ENCODE measurements around the gene CCDC152.

CCDC152 gene

GRCh38 chr5:42760426-42760825 is 3.8 kb downstream of the CCDC152 start:
- H3K4me1 Mint-ChIP-seq = peaks cover 9 to 19% of the 10 kb centered on the region in 2 donors
- no peaks in the 10 kb centered on the region for H3K9me3 Mint-ChIP-seq
- peaks cover 0 to 7% of the 10 kb centered on the region in 2 donors for H3K27me3 Mint-ChIP-seq
- DNase-seq = no peak
- no peak overlapping the region for H3K27ac Mint-ChIP-seq
- ATAC-seq (replicated peaks) = no peak
- no peak overlapping the region for H3K4me3 Mint-ChIP-seq
- H3K36me3 Mint-ChIP-seq = peaks cover 4 to 5% of the 10 kb centered on the region in 2 donors

GRCh38 chr5:42761791-42762190 is 5.2 kb downstream of the CCDC152 start:
- no peak for ATAC-seq (replicated peaks)
- Mint-ChIP-seq H3K4me1 (peaks cover 9 to 15% of the 10 kb centered on the region in 2 donors), H3K4me3 (no peak overlapping the region), H3K36me3 (peaks cover 4 to 5% of the 10 kb centered on the region in 2 donors), H3K27ac (no peak overlapping the region), H3K27me3 (peaks cover 0 to 4% of the 10 kb centered on the region in 2 donors), H3K9me3 (no peaks in the 10 kb centered on the region)
- no peak for DNase-seq

- peaks cover 5 to 9% of the 10 kb centered on the region in 2 donors for H3K36me3 Mint-ChIP-seq
- H3K27ac Mint-ChIP-seq = no peak overlapping the region
Measured at GRCh38 chr5:42767491-42768105, 11.0 kb downstream of the CCDC152 start.

DNA sequence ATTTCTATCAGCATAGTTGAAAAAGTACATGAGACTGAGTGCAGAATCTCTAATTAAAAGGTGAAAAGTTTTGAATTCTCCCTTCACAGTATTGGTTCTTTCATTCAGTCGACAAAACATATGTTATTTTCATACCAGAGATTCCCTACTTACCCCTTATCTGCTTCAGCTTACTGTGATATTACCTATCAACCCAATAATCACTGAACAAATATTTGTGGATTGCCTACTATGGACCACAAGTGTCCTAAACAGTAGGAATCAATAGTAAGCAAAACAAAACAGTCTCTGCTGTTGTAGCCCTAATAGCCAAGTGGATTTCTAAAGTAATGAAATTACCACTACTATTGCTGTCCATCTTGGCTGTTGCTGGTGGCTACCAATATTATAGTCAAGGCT is 11.5 kb downstream of the CCDC152 start:
- H3K4me3 Mint-ChIP-seq = no peak overlapping the region
- no peak overlapping the region for H3K27ac Mint-ChIP-seq
- peaks cover 5 to 9% of the 10 kb centered on the region in 2 donors for H3K36me3 Mint-ChIP-seq
- ATAC-seq (replicated peaks) (no peak), DNase-seq (no peak)
- H3K27me3 Mint-ChIP-seq = peaks cover 0 to 4% of the 10 kb centered on the region in 2 donors
- no peaks in the 10 kb centered on the region for H3K9me3 Mint-ChIP-seq
- H3K4me1 Mint-ChIP-seq = no peaks in the 10 kb centered on the region

More at GRCh38 chr5:42767491-42768105, 11.0 kb downstream of the CCDC152 start:
- no peak overlapping the region for H3K4me3 Mint-ChIP-seq
- DNase-seq (no peak), ATAC-seq (replicated peaks) (peak in 1 of 2 donors; percentile 42)
- no peaks in the 10 kb centered on the region for H3K4me1 Mint-ChIP-seq
- H3K9me3 Mint-ChIP-seq = no peaks in the 10 kb centered on the region
- H3K27me3 Mint-ChIP-seq = peaks cover 0 to 4% of the 10 kb centered on the region in 2 donors

DNA sequence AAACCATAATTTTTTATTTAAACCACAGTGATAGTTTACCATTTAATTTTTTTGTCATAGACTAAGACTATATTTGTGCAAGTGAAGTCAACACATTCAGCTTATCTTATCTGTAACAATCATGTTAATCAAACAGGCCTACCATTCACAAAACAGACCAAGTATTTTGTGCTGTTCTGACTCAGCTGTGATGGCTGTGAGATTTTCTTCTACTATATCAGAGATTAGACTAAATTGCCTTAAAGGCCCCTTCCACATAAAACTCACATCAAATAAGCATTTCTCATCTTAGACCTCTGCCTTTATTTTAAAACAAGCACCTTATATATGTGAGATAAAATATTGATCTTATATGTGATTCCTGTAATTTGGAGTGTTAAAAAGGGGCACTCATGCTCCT is 13.4 kb downstream of the CCDC152 start:
- H3K36me3 Mint-ChIP-seq = peaks cover 5 to 6% of the 10 kb centered on the region in 2 donors
- no peak for ATAC-seq (replicated peaks)
- no peak overlapping the region for H3K27ac Mint-ChIP-seq

DNA sequence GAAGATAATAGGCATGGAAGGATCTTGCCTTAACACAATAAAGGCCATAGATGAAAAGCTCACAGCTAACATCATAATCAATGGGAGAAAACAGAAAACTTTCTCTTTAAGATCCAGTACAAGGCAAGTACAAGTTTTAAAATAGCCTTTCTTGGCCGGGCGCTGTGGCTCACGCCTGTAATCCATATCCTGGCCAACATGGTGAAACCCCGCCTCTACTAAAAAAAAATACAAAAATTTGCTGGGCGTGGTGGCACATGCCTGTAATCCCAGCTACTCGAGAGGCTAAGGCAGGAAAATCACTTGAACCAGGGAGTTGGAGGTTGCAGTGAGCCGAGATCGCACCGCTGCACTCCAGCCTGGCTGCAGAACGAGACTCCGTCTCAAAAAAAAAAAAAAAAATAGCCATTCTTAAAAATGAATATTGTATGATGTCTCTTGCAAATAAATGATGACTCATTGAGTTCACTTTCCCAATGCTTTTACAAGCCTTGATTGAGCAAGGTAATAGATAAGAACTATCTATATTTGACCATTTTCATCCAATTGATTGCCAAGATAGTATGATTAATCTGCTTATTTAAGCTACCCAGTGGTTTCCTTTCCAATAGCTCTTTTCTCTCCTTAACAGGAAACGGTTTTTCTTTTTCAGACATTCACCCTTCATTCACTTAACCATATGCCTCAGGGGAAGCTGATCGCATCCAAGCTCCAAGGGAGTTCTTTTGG is 15.8 kb downstream of the CCDC152 start:
- Mint-ChIP-seq H3K4me1 (no peaks in the 10 kb centered on the region), H3K27ac (no peak overlapping the region), H3K36me3 (peaks cover 5 to 6% of the 10 kb centered on the region in 2 donors), H3K27me3 (peaks cover 0 to 4% of the 10 kb centered on the region in 2 donors), H3K9me3 (no peaks in the 10 kb centered on the region), H3K4me3 (no peak overlapping the region)
- ATAC-seq (replicated peaks) (no peak), DNase-seq (no peak)

More for the DNA sequence above, 13.4 kb downstream of the CCDC152 start:
- Mint-ChIP-seq H3K4me1 (no peaks in the 10 kb centered on the region), H3K4me3 (no peak overlapping the region), H3K9me3 (no peaks in the 10 kb centered on the region), H3K27me3 (peaks cover 0 to 4% of the 10 kb centered on the region in 2 donors)
- DNase-seq = no peak

DNA sequence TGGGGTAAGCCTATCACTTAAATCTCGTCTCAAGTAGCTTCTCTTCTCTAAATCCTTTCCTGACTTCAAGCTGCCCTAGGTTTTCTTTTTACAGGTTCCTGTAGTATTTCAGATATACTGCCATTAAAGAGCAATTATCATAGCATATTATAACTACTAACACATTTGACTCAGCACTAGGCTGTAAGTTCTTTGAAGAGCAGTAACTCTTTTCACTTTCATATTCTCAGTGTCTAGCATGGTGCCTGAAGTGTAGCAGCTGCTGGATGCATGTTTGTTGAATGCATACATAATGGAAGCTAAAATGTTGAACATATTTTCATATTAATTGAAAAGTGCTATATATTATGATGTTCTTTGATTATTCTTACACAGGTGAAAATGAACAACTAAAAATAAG is 22.5 kb downstream of the CCDC152 start:
- H3K27me3 Mint-ChIP-seq = no peaks in the 10 kb centered on the region
- DNase-seq = no peak
- H3K4me3 Mint-ChIP-seq = no peak overlapping the region
- H3K4me1 Mint-ChIP-seq = no peaks in the 10 kb centered on the region
- no peaks in the 10 kb centered on the region for H3K9me3 Mint-ChIP-seq
- no peak for ATAC-seq (replicated peaks)
- H3K36me3 Mint-ChIP-seq = peaks cover 0 to 1% of the 10 kb centered on the region in 2 donors
- H3K27ac Mint-ChIP-seq = no peak overlapping the region

- ATAC-seq (replicated peaks) = no peak
- H3K4me1 Mint-ChIP-seq = no peaks in the 10 kb centered on the region
- peaks cover 18 to 20% of the 10 kb centered on the region in 2 donors for H3K36me3 Mint-ChIP-seq
- no peaks in the 10 kb centered on the region for H3K27me3 Mint-ChIP-seq
- H3K4me3 Mint-ChIP-seq = no peak overlapping the region
- peaks cover 12 to 19% of the 10 kb centered on the region in 2 donors for H3K9me3 Mint-ChIP-seq
- no peak overlapping the region for H3K27ac Mint-ChIP-seq
- no peak for DNase-seq
Measured at GRCh38 chr5:42781584-42781983, 25.0 kb downstream of the CCDC152 start.

DNA sequence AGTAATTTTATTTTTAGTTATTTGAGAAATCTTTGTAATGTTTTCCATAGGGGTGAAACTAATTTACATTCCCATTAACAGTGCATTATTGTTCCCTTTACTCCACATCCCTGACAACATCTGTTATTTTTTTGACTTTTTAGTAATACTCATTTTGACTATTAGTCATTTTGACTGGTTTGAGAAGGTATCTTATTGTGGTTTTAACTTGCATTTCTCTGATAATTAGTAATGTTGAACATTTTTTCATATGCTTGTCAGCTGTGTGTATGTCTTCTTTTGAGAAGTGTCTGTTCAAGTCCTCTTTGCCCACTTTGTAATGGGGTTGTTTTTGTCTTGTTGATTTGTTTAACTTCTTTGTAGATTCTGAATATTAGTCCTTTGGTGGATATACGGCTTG is 27.5 kb downstream of the CCDC152 start:
- Mint-ChIP-seq H3K27me3 (peaks cover 0 to 2% of the 10 kb centered on the region in 2 donors), H3K4me1 (no peaks in the 10 kb centered on the region), H3K4me3 (no peak overlapping the region), H3K27ac (no peak overlapping the region), H3K36me3 (peaks cover 31 to 37% of the 10 kb centered on the region in 2 donors), H3K9me3 (peaks cover 22 to 33% of the 10 kb centered on the region in 2 donors)
- ATAC-seq (replicated peaks) (no peak), DNase-seq (no peak)

DNA sequence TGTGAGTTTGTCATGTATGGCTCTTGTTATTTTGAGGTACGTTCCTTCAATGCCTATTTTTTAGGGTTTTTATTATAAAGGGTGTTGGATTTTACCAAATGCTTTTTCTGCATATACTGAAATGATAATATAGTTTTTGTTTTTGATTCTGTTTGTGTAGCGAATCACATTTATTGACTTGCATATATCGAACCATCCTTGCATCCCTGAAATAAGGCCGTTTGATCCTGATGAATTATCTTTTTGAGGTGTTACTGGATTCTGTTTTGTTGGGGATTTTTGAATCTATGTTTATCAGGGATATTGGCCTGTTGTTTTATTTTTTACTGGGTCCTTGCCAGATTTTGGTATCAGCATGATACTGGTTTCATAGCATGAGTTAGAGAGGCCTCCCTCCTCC is 29.1 kb downstream of the CCDC152 start:
- Mint-ChIP-seq H3K27me3 (peaks cover 0 to 4% of the 10 kb centered on the region in 2 donors), H3K9me3 (peaks cover 27 to 35% of the 10 kb centered on the region in 2 donors), H3K36me3 (peaks cover 36 to 45% of the 10 kb centered on the region in 2 donors), H3K4me1 (no peaks in the 10 kb centered on the region), H3K4me3 (no peak overlapping the region), H3K27ac (no peak overlapping the region)
- ATAC-seq (replicated peaks) (no peak), DNase-seq (no peak)

- Mint-ChIP-seq H3K9me3 (peaks cover 27 to 35% of the 10 kb centered on the region in 2 donors), H3K27me3 (peaks cover 0 to 4% of the 10 kb centered on the region in 2 donors), H3K36me3 (peaks cover 40 to 45% of the 10 kb centered on the region in 2 donors), H3K4me3 (no peak overlapping the region), H3K4me1 (no peaks in the 10 kb centered on the region), H3K27ac (no peak overlapping the region)
- DNase-seq (no peak), ATAC-seq (replicated peaks) (no peak)
Measured at GRCh38 chr5:42787073-42787472, 30.5 kb downstream of the CCDC152 start.

GRCh38 chr5:42787845-42788244 is 31.2 kb downstream of the CCDC152 start:
- Mint-ChIP-seq H3K4me1 (no peaks in the 10 kb centered on the region), H3K27ac (no peak overlapping the region), H3K36me3 (peaks cover 41 to 45% of the 10 kb centered on the region in 2 donors), H3K27me3 (peaks cover 0 to 4% of the 10 kb centered on the region in 2 donors), H3K4me3 (no peak overlapping the region), H3K9me3 (peaks cover 27 to 35% of the 10 kb centered on the region in 2 donors)
- ATAC-seq (replicated peaks) = no peak
- no peak for DNase-seq

DNA sequence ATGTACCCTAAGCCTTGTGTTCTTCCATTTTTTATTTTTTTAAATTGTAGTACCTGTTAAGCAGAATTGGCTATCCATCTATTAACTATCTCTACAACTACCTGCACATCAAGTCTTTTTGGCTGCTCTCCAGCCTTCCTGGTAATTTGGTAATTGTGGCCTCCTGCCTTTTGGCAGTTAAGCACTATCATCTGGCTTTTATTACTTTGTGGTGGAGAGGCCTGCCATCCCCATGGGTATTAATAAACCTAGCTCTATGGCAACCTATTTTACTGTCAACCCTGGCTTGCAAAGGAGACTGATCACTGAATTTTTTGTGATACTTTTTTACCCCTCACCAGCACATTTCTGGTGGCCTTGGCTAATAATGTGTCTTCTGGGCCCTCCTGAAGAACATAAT is 34.5 kb downstream of the CCDC152 start:
- Mint-ChIP-seq H3K9me3 (peaks cover 20 to 23% of the 10 kb centered on the region in 2 donors), H3K27ac (no peak overlapping the region), H3K36me3 (peaks cover 34 to 38% of the 10 kb centered on the region in 2 donors), H3K27me3 (peaks cover 0 to 4% of the 10 kb centered on the region in 2 donors), H3K4me1 (no peaks in the 10 kb centered on the region), H3K4me3 (no peak overlapping the region)
- ATAC-seq (replicated peaks) (no peak), DNase-seq (no peak)

- peaks cover 4 to 5% of the 10 kb centered on the region in 2 donors for H3K9me3 Mint-ChIP-seq
- H3K4me3 Mint-ChIP-seq = no peak overlapping the region
- DNase-seq (no peak), ATAC-seq (replicated peaks) (no peak)
- no peaks in the 10 kb centered on the region for H3K4me1 Mint-ChIP-seq
- H3K36me3 Mint-ChIP-seq = peaks cover 20 to 21% of the 10 kb centered on the region in 2 donors
- H3K27ac Mint-ChIP-seq = no peak overlapping the region
- H3K27me3 Mint-ChIP-seq = no peaks in the 10 kb centered on the region
Measured at GRCh38 chr5:42798284-42799240, 41.9 kb downstream of the CCDC152 start.
